ENCODE results near the gene SLC12A4. TPM values are rescaled to one million over a fixed set of nuclear protein-coding genes. Genes with fewer than 3 reads are reported as not detected.

The SLC12A4 gene
- total and polyA plus RNA-seq, 2 of the 13 experiments (the other 11 are each of a cell fraction or from before 2014, with no cell fraction given) = 65.1 to 84.3 TPM

GRCh38 chr16:67893743-67894399 lies 74.6 kb downstream of the SLC12A4 start (continued):
- TF ChIP-seq CBX2 (IDR thresholded peaks at IDR 0.05; ENCODE audit: low read depth, low read length) = no peak
- TF ChIP-seq CBX2 (CRISPR knock-in tag; IDR thresholded peaks at IDR 0.05; ENCODE audit: low read depth) = no peak
- 0 out of 2 replicates have a peak, but pooled peaks have one; percentile 2 for TF ChIP-seq NCOA2 (CRISPR knock-in tag; IDR thresholded peaks at IDR 0.05)
- TF ChIP-seq TGIF2 (CRISPR knock-in tag; IDR thresholded peaks at IDR 0.05) = no peak
- no peak for TF ChIP-seq FOSL1 (CRISPR knock-in tag; IDR thresholded peaks at IDR 0.05; ENCODE audit: borderline replicate concordance)
- no peak for TF ChIP-seq ZNF343 (CRISPR knock-in tag; IDR thresholded peaks at IDR 0.05)
- TF ChIP-seq PHF20 (CRISPR knock-in tag; IDR thresholded peaks at IDR 0.05) = no peak
- TF ChIP-seq ZNF737 (CRISPR knock-in tag; IDR thresholded peaks at IDR 0.05; ENCODE audit: borderline replicate concordance) = peak; percentile 56; the same call in 1 of the 2 replicates
- no peak for TF ChIP-seq ZNF407 (CRISPR knock-in tag; IDR thresholded peaks at IDR 0.05; ENCODE audit: not compliant biosample characterization)
- TF ChIP-seq ZNF841 (CRISPR knock-in tag; IDR thresholded peaks at IDR 0.05; ENCODE audit: borderline replicate concordance) = 0 out of 2 replicates have a peak, but pooled peaks have one; percentile 43
- no peak for TF ChIP-seq KAT7 (CRISPR knock-in tag; IDR thresholded peaks at IDR 0.05; ENCODE audit: borderline replicate concordance)
- no peak for TF ChIP-seq MLX (CRISPR knock-in tag; IDR thresholded peaks at IDR 0.05)
- no peak for TF ChIP-seq REXO4 (CRISPR knock-in tag; IDR thresholded peaks at IDR 0.05; ENCODE audit: borderline replicate concordance)
- TF ChIP-seq RCOR2 (CRISPR knock-in tag; IDR thresholded peaks at IDR 0.05) = no peak
- no peak for TF ChIP-seq NFYC (CRISPR knock-in tag; IDR thresholded peaks at IDR 0.05)
- 0 out of 2 replicates have a peak, but pooled peaks have one; percentile 0 for TF ChIP-seq ELF3 (CRISPR knock-in tag; IDR thresholded peaks at IDR 0.05)
- no peak for TF ChIP-seq HNF1A (IDR thresholded peaks at IDR 0.05; ENCODE audit: low read depth)
- TF ChIP-seq HNF1A (CRISPR knock-in tag; IDR thresholded peaks at IDR 0.05; ENCODE audit: borderline replicate concordance) = no peak
- TF ChIP-seq FOXA3 (CRISPR knock-in tag; IDR thresholded peaks at IDR 0.05) = no peak
